Stimulated activated naive CD8-positive, alpha-beta T cell treated with anti-CD3 and anti-CD28 coated beads, Interleukin-15, amount 100 ng/mL, for 72 hours (primary cell): ENCODE measurements around the gene STK35.
"Not testable (repeated sequence)": the region's sequence is repeated elsewhere in the genome, so short reads cannot be mapped to it uniquely, and the experiment has no call there.

Experiments
- ATAC-seq: fragments of 150-1000 bp; cut with Tn5 transposase; 2 replicates; pipeline ENCODE4 v1.10.0; 2021; ENCODE audit warnings: mild to moderate bottlenecking, moderate library complexity
- DNase-seq, 2 donors: peaks; one replicate each; pipeline ENCODE4 v3.0.0; 2021 to 2022
- H3K27ac Mint-ChIP-seq, 2 donors: one replicate each; pipeline ENCODE4 v1.8.0; 2022; ENCODE audit warnings: mild to moderate bottlenecking in 2 of 2, mixed read lengths in 2 of 2, moderate library complexity in 2 of 2
- H3K27me3 Mint-ChIP-seq: one replicate; pipeline ENCODE4 v1.8.0; 2022; ENCODE audit warnings: mixed read lengths
- H3K4me1 Mint-ChIP-seq: one replicate; pipeline ENCODE4 v1.8.0; 2022; ENCODE audit warnings: mild to moderate bottlenecking, mixed read lengths
- H3K4me3 Mint-ChIP-seq, 2 donors: one replicate each; pipeline ENCODE4 v1.8.0; 2022; ENCODE audit warnings: mild to moderate bottlenecking in 2 of 2, mixed read lengths in 2 of 2, moderate library complexity in 1 of 2
- H3K9me3 Mint-ChIP-seq, 2 donors: one replicate each; pipeline ENCODE4 v1.8.0; 2022; ENCODE audit warnings: mixed read lengths in 2 of 2

Gene STK35

GRCh38 chr20:2156666-2157624, 55.3 kb downstream of the STK35 start:
- no peak overlapping the region for H3K27ac Mint-ChIP-seq
- H3K4me1 Mint-ChIP-seq = no peaks in the 10 kb centered on the region
- ATAC-seq (no peak), DNase-seq (no peak)
- no peaks in the 10 kb centered on the region for H3K27me3 Mint-ChIP-seq
- no peak overlapping the region for H3K4me3 Mint-ChIP-seq
- H3K9me3 Mint-ChIP-seq = no peaks in the 10 kb centered on the region

GRCh38 chr20:2162125-2162822, 60.6 kb downstream of the STK35 start:
- H3K4me3 Mint-ChIP-seq = no peak overlapping the region
- ATAC-seq (no peak), DNase-seq (no peak)
- no peaks in the 10 kb centered on the region for H3K27me3 Mint-ChIP-seq
- H3K27ac Mint-ChIP-seq = no peak overlapping the region
- H3K9me3 Mint-ChIP-seq = no peaks in the 10 kb centered on the region
- no peaks in the 10 kb centered on the region for H3K4me1 Mint-ChIP-seq

GRCh38 chr20:2162823-2163166, 61.2 kb downstream of the STK35 start:
- Mint-ChIP-seq H3K9me3 (no peaks in the 10 kb centered on the region), H3K4me3 (no peak overlapping the region), H3K4me1 (no peaks in the 10 kb centered on the region), H3K27me3 (no peaks in the 10 kb centered on the region), H3K27ac (peak overlapping the region in 1 of 2 donors; percentile 43)
- ATAC-seq (no peak), DNase-seq (no peak)

GRCh38 chr20:2163312-2163711, 61.7 kb downstream of the STK35 start:
- H3K27me3 Mint-ChIP-seq = no peaks in the 10 kb centered on the region
- DNase-seq = no peak
- no peak for ATAC-seq
- H3K4me1 Mint-ChIP-seq = no peaks in the 10 kb centered on the region
- H3K9me3 Mint-ChIP-seq = no peaks in the 10 kb centered on the region
- H3K27ac Mint-ChIP-seq = no peak overlapping the region
- H3K4me3 Mint-ChIP-seq = no peak overlapping the region

DNA sequence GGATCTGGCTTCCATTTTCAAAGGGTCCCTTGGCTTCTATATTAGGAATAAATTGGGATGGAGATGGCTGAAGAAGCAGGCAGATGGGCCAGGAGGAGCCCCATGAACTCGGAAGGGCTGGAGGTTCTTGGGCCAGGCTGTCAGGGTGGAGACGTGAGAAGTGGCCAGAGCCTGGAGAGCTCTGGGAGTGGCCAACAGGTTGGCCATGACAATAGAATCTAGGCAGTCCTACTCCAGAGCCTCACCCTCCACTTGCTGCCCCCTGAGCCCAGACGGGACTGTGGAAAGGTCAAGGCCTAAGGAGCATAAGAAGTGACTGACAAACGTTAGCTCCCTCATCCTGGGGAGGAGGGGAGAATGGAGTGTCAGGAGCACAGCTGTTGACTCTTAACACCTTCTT, 62.1 kb downstream of the STK35 start:
- no peaks in the 10 kb centered on the region for H3K9me3 Mint-ChIP-seq
- no peak overlapping the region for H3K4me3 Mint-ChIP-seq
- DNase-seq (no peak), ATAC-seq (no peak)
- H3K4me1 Mint-ChIP-seq = no peaks in the 10 kb centered on the region
- no peak overlapping the region for H3K27ac Mint-ChIP-seq
- H3K27me3 Mint-ChIP-seq = no peaks in the 10 kb centered on the region

- H3K27me3 Mint-ChIP-seq = no peaks in the 10 kb centered on the region
- no peak for DNase-seq
- H3K9me3 Mint-ChIP-seq = no peaks in the 10 kb centered on the region
- H3K4me1 Mint-ChIP-seq = no peaks in the 10 kb centered on the region
- H3K4me3 Mint-ChIP-seq = no peak overlapping the region
- no peak for ATAC-seq
- no peak overlapping the region for H3K27ac Mint-ChIP-seq
These were observed 62.8 kb downstream of the STK35 start for GRCh38 chr20:2164421-2164820.

GRCh38 chr20:2164966-2165365, 63.3 kb downstream of the STK35 start:
- no peak for ATAC-seq
- no peaks in the 10 kb centered on the region for H3K9me3 Mint-ChIP-seq

DNA sequence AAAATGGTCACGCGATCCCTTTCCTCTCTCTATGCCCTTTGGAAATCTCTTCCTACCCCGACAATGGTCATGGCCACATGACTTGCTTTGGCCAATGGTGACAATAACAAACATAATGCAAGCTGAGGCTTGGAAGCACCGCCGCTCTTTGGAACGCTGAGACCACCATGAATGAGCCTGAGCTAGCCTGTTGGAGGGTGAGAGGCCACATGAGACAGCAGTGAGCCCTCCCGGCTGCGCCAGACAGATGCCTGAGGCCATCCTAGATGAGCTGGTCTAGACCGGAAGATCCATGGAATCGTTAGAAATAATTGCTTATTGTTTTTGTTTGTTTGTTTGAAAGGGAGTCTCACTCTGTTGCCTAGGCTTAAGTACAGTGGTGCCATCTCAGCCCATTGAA, 64.2 kb downstream of the STK35 start:
- peaks cover 6% of the 10 kb centered on the region for H3K27me3 Mint-ChIP-seq
- DNase-seq = no peak
- no peaks in the 10 kb centered on the region for H3K4me1 Mint-ChIP-seq
- no peak overlapping the region for H3K4me3 Mint-ChIP-seq
- H3K9me3 Mint-ChIP-seq = no peaks in the 10 kb centered on the region
- ATAC-seq = no peak
- H3K27ac Mint-ChIP-seq = no peak overlapping the region

More at GRCh38 chr20:2164966-2165365, 63.3 kb downstream of the STK35 start:
- no peaks in the 10 kb centered on the region for H3K27me3 Mint-ChIP-seq
- H3K27ac Mint-ChIP-seq = no peak overlapping the region
- no peak overlapping the region for H3K4me3 Mint-ChIP-seq
- no peak for DNase-seq
- H3K4me1 Mint-ChIP-seq = no peaks in the 10 kb centered on the region

DNA sequence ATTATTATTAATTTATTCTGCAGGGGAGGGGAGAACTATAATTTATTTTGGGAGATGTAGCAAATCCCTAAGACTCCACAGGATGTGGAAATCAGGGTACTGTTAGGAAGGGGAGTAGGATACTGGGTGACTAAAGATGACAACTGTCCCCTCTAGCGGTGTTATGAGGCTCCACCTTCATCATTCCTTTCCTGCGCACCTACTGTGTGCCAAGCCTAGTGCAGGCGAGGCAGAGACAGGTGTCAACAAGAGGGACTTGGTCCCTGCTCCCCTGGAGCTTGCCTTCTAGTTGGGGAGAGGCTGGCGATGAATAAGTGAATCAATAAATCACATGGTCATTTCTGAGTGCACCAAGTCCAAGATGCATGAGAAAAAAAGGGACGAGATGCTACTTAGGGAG, 65.5 kb downstream of the STK35 start:
- Mint-ChIP-seq H3K27ac (no peak overlapping the region), H3K9me3 (no peaks in the 10 kb centered on the region), H3K4me1 (no peaks in the 10 kb centered on the region), H3K27me3 (peaks cover 17% of the 10 kb centered on the region), H3K4me3 (no peak overlapping the region)
- DNase-seq (no peak), ATAC-seq (no peak)

DNA sequence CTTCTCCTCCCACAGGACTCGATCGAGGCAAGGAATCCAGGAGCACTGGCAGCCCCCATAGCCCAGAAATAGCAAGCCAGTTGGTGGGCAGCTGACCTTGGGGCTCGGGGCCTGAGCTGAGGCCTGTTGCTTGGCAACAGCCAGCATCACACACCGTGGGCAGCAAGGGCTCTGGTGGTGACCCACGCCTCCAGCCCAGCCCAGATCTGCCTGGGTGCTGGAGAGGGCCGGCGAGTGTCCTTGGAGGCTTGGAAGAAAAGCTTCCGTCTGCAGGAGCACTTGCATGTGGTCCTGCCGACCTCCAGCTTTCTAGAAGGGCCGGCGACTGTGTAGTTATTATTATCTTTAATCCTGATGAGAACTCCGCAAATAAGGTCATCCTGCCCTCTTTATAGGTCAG, 67.3 kb downstream of the STK35 start:
- H3K9me3 Mint-ChIP-seq = no peaks in the 10 kb centered on the region
- H3K27me3 Mint-ChIP-seq = peaks cover 25% of the 10 kb centered on the region
- DNase-seq = no peak
- no peak for ATAC-seq
- no peak overlapping the region for H3K27ac Mint-ChIP-seq
- H3K4me3 Mint-ChIP-seq = no peak overlapping the region
- peaks cover 6% of the 10 kb centered on the region for H3K4me1 Mint-ChIP-seq

- DNase-seq (no peak), ATAC-seq (no peak)
- H3K4me1 Mint-ChIP-seq = peaks cover 6% of the 10 kb centered on the region
- H3K4me3 Mint-ChIP-seq = no peak overlapping the region
- H3K27me3 Mint-ChIP-seq = peaks cover 25% of the 10 kb centered on the region
- no peak overlapping the region for H3K27ac Mint-ChIP-seq
- H3K9me3 Mint-ChIP-seq = no peaks in the 10 kb centered on the region
These were observed 67.9 kb downstream of the STK35 start for GRCh38 chr20:2169456-2170088.

DNA sequence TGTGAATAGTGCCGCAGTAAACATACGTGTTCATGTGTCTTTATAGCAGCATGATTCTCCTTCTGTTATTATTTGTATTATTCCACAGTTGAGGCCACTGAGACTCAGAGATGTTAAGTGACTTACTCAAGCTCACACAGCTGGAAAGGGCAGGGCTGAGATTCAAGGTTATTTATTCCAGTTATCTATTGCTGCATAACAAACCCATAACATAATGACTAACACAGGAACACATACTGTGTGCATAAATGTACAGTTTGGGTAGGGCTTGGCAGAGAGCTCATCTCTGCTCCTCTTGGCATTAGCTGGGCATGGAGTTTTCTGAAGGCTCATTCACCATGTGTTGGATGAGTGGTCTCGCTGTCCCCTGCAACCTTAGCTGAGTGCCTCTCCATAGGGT, 68.8 kb downstream of the STK35 start:
- Mint-ChIP-seq H3K9me3 (no peaks in the 10 kb centered on the region), H3K27me3 (peaks cover 25% of the 10 kb centered on the region), H3K27ac (no peak overlapping the region), H3K4me3 (no peak overlapping the region), H3K4me1 (peaks cover 6% of the 10 kb centered on the region)
- DNase-seq = no peak
- no peak for ATAC-seq

GRCh38 chr20:2171266-2171790, 69.7 kb downstream of the STK35 start:
- no peak overlapping the region for H3K4me3 Mint-ChIP-seq
- no peak for DNase-seq
- H3K4me1 Mint-ChIP-seq = peaks cover 6% of the 10 kb centered on the region
- H3K27me3 Mint-ChIP-seq = peaks cover 25% of the 10 kb centered on the region
- H3K9me3 Mint-ChIP-seq = no peaks in the 10 kb centered on the region
- no peak for ATAC-seq
- H3K27ac Mint-ChIP-seq = no peak overlapping the region

DNA sequence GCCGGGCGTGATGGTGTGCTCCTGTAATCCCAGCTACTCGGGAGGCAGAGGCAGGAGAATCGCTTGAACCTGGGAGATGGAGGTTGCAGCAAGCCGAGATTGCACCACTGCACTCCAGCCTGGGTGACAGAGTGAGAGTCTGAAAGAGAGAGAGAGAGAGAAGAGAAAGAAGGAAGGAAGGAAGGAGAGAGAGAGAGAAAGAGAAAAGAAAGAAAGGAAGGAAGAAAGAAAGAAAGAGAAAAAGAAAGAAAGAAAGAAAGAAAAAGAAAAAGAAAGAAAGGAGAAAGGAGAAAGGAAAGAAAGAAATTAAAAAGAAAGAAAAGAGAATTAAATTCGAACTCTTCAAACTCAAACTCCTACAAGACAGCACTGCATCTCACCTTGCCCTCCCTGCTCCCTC, 70.2 kb downstream of the STK35 start:
- not testable (repeated sequence) for ATAC-seq, DNase-seq, H3K4me3 Mint-ChIP-seq, H3K9me3 Mint-ChIP-seq, H3K4me1 Mint-ChIP-seq
- Mint-ChIP-seq H3K27ac (peak overlapping the region in 1 of 2 donors; percentile 66), H3K27me3 (peaks cover 25% of the 10 kb centered on the region)

DNA sequence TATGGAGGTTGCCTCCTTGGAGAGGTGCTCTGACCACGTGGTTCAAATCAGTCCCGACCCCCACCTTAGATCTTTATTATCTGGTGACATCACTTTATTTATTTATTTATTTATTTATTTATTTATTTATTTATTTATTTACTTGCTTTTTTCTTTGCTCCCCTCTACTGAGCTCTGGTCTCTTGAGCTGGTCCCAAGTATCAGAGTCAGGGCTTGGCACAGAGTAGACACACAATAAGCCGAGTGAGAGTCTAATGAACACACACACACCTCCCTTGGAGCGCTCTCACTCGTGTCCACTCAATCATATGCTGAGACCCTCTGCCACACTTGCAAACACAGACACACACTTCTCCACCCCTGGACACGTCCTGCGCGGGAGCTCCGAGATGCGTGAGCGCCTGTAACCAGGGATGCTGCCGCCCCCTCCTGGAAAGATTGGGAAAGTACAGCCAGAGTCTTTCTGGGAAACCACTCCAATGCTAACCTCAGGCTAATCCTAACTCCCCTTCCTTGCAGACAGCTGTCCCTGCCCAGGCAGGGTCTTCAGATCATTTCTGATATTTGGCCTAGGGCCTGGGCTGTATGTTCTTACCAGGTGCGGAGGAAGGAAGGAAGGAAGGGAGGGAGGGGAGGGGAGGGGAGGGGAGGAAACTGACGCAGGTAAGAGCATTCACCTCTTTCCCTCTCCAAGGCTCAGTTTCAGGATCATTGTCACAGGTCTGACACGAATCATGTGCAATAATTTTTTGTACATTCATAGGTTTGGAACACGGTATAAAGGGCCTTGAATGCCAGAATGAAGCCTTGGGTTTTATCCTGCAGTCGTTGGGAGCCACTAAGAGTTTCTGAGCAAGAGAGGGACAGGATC, 70.9 kb downstream of the STK35 start:
- no peak overlapping the region for H3K27ac Mint-ChIP-seq
- H3K4me1 Mint-ChIP-seq = peaks cover 6% of the 10 kb centered on the region
- H3K4me3 Mint-ChIP-seq = peak overlapping the region in 1 of 2 donors; percentile 58
- ATAC-seq (peak; percentile 78), DNase-seq (peak; percentile 60 to 64)
- H3K9me3 Mint-ChIP-seq = no peaks in the 10 kb centered on the region
- peaks cover 25% of the 10 kb centered on the region for H3K27me3 Mint-ChIP-seq
